ENCODE data around the gene ZNF205. TPM values are rescaled to one million over a fixed set of nuclear protein-coding genes. Genes with fewer than 3 reads are reported as not detected.

ZNF205 gene
- polyA plus RNA-seq, 1 donor = 12.8 TPM

DNA sequence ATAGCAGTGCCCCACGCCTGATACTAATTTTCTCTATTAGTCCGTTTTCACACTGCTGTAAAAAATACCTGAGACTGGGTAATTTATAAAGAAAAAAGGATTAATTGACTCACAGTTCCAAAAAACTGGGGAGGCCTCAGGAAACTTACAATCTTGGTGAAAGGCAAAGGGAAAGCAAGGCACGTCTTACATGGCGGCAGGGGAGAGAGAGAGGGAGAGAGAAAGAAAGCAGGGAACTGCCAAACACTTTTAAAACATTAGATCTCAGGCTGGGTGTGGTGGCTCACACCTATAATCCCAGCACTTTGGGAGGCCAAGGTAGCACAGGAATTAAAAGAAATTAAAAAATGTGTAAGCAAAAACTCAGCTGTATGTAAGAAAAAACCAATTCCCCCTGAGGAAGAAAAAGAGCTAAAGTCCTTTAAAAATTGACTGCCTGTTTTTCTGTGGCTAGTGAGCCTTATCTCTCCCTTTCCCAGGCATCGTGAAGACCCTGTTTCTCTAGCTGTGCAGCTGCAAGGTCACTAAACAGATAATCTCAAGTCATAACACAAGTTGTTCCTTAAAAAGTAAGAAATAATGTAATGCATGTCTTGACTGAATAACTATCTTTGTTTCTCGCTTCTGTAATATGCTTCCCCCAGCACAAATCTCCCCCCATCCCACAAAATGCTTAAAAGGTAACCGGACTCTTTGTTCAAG lies 27.3 kb upstream of the ZNF205 start:
- Histone ChIP-seq H3K36me3 (ENCODE audit: control insufficient read depth, insufficient read depth, low read length) (no peaks in the 10 kb centered on the region), H3K9me3 (ENCODE audit: control insufficient read depth, low read depth, low read length) (peaks cover 8% of the 10 kb centered on the region), H3K4me1 (ENCODE audit: control insufficient read depth, insufficient read depth, low read length) (peaks cover 42% of the 10 kb centered on the region), H3K27ac (ENCODE audit: low read length) (peak overlapping the region; percentile 90), H3K27me3 (ENCODE audit: control insufficient read depth, insufficient read depth, low read length) (no peaks in the 10 kb centered on the region), H3K4me3 (ENCODE audit: low read length) (no peak overlapping the region)
- WGBS (ENCODE audit: insufficient coverage, low lambda C conversion rate) = no CpG with 5 or more reads among the region's 7 CpGs
- DNase-seq = no peak

DNA sequence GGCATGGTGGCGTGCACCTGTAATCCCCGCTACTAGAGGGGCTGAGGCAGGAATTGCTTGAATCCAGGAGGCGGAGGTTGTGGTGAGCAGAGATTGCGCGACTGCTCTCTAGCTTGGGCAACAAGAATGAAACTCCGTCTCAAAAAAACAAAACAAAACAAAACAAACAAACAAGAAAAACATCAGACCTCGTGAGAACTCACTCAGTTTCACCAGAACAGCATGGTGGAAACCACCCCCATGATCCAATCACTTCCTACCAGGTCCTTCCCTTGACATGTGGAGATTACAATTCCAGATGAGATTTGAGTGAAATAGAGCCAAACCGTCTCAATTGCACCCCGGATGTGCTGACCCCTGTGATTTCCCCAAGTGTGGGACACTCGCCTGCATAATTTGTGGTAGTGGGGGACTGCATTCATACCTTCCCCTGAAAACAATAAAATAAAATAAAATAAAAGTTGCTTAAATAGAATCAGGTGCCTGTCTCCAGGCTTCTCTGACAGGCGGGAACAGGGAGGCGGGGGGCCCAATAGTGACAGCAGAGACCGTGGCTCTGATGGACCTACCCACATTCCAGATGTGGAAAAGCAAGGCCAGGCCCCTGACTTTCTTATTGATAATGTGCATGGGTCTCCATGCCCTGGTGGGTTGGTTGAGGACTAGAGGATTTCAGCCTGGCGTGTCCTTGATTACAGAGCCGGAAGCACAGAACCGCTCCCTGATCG lies 26.4 kb upstream of the ZNF205 start:
- Histone ChIP-seq H3K27me3 (ENCODE audit: control insufficient read depth, insufficient read depth, low read length) (no peaks in the 10 kb centered on the region), H3K9me3 (ENCODE audit: control insufficient read depth, low read depth, low read length) (peaks cover 11% of the 10 kb centered on the region), H3K4me1 (ENCODE audit: control insufficient read depth, insufficient read depth, low read length) (peaks cover 42% of the 10 kb centered on the region), H3K36me3 (ENCODE audit: control insufficient read depth, insufficient read depth, low read length) (no peaks in the 10 kb centered on the region), H3K4me3 (ENCODE audit: low read length) (no peak overlapping the region), H3K27ac (ENCODE audit: low read length) (peak overlapping the region; percentile 90)
- no peak for DNase-seq
- WGBS (ENCODE audit: insufficient coverage, low lambda C conversion rate) = 100% methylated on average over 3 of the region's 17 CpGs

DNA sequence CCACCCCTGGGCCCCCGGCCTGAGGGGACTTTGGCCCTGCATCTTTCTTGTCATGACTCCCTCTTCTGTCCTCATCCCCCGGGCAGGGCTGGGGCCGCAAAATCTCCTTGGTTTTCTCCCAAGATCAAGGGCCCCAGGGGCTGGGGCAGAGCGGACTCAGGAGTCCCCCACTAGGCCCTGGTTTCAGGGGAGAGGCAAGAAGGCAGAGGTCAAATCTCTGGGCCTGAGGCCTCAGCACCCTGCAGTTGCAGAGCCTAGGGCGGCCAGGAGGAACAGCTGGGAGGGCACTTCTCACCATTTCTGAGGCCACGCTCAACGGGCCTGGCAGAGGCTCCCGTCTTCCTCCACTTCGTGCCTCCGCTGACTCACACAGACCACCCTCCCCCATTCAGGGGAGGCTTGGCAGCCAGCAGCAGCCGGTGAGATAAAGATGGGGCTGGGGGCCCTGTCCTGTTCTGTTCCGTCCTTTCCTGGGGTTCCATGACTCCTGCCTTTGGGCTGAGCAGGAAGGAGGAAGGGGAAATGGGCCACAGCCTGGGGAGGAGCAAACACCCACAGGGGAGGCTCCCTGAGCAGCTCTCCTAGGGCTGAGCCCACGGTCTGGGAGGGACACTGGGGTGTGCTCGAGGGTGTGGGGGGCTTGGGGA lies 25.7 kb upstream of the ZNF205 start:
- Histone ChIP-seq H3K27me3 (ENCODE audit: control insufficient read depth, insufficient read depth, low read length) (no peaks in the 10 kb centered on the region), H3K4me3 (ENCODE audit: low read length) (peak overlapping the region; percentile 43), H3K9me3 (ENCODE audit: control insufficient read depth, low read depth, low read length) (peaks cover 11% of the 10 kb centered on the region), H3K27ac (ENCODE audit: low read length) (peak overlapping the region; percentile 90), H3K36me3 (ENCODE audit: control insufficient read depth, insufficient read depth, low read length) (no peaks in the 10 kb centered on the region), H3K4me1 (ENCODE audit: control insufficient read depth, insufficient read depth, low read length) (peaks cover 42% of the 10 kb centered on the region)
- peak; percentile 89 to 95 for DNase-seq
- WGBS (ENCODE audit: insufficient coverage, low lambda C conversion rate) = no CpG with 5 or more reads among the region's 14 CpGs

DNA sequence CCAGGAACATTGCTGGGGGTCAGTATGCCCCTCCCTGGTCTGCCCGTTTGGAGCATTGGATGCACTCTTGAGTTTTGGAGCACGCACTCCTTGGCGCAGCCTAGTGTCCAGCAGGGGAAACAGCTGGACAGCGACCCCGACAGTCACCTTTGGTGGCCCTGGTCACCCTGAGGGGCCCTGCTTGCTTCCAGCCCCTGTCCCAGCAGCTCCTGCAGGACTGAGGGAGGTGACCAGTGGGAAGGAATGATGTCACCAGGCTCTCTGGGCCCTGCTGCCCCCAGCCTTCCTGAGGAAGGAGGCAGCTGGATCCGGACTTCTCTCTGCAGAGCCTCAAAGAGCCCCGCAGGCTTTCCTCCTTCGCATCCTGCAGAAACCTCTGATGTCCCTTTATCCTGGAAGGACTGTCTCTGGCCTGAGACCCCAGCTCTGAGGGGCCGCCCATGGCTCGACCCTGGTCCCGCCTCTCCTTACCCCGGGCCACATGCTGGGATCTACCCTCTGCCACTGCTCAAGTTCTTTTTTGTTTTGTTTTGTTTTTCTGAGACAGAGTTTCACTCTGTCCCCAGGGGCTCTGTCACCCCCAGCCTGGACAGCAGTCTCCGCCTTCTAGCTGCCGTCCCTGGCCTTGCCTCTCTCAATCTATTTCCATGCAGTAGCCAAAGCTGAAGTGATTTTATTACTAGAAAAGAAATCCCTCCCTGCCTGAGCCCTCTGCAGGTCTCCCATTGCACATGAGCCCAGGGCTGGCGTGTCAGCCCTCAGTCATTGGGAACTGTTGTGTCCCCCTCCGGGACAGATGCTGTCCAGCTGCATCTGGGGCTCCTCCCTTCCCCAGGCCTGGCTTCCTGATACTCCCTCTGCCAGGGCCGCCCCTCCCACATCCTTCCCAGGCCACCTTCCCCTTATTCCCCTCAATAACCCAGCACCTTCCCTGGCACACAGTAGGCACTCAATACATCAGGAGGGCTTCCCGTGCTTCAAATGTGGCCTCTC lies 24.8 kb upstream of the ZNF205 start:
- H3K4me1 ChIP-seq (ENCODE audit: control insufficient read depth, insufficient read depth, low read length) = peaks cover 42% of the 10 kb centered on the region

DNA sequence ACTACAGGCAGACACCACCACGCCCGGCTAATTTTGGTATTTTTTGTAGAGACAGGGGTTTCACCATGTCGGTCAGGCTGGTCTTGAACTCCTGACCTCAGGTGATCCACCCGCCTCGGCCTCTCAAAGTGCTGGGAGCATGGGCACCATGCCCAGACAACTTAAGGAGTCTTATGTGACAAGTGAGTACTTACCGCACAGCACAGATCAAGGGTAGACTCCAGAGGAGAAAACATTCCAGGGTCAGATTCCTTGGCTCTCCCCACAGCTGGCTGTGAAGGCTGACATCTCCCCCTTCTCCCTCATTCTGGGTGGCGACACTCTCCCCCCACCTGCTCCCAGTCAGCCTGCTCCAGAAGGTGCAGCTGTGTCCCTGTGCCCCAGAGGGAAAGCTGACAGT lies 23.9 kb upstream of the ZNF205 start:
- no CpG with 5 or more reads among the region's 7 CpGs for WGBS (ENCODE audit: insufficient coverage, low lambda C conversion rate)
- no peaks in the 10 kb centered on the region for H3K36me3 ChIP-seq (ENCODE audit: control insufficient read depth, insufficient read depth, low read length)
- H3K27me3 ChIP-seq (ENCODE audit: control insufficient read depth, insufficient read depth, low read length) = no peaks in the 10 kb centered on the region
- H3K9me3 ChIP-seq (ENCODE audit: control insufficient read depth, low read depth, low read length) = peaks cover 10% of the 10 kb centered on the region
- H3K4me3 ChIP-seq (ENCODE audit: low read length) = no peak overlapping the region
- H3K4me1 ChIP-seq (ENCODE audit: control insufficient read depth, insufficient read depth, low read length) = peaks cover 42% of the 10 kb centered on the region
- no peak for DNase-seq
- no peak overlapping the region for H3K27ac ChIP-seq (ENCODE audit: low read length)

More for the DNA sequence above, 24.8 kb upstream of the ZNF205 start:
- Histone ChIP-seq H3K27me3 (ENCODE audit: control insufficient read depth, insufficient read depth, low read length) (no peaks in the 10 kb centered on the region), H3K4me3 (ENCODE audit: low read length) (peak overlapping the region; percentile 43), H3K9me3 (ENCODE audit: control insufficient read depth, low read depth, low read length) (peaks cover 11% of the 10 kb centered on the region), H3K36me3 (ENCODE audit: control insufficient read depth, insufficient read depth, low read length) (no peaks in the 10 kb centered on the region), H3K27ac (ENCODE audit: low read length) (peak overlapping the region; percentile 90)
- WGBS (ENCODE audit: insufficient coverage, low lambda C conversion rate) = no CpG with 5 or more reads among the region's 18 CpGs
- DNase-seq = peak; percentile 44 to 68

DNA sequence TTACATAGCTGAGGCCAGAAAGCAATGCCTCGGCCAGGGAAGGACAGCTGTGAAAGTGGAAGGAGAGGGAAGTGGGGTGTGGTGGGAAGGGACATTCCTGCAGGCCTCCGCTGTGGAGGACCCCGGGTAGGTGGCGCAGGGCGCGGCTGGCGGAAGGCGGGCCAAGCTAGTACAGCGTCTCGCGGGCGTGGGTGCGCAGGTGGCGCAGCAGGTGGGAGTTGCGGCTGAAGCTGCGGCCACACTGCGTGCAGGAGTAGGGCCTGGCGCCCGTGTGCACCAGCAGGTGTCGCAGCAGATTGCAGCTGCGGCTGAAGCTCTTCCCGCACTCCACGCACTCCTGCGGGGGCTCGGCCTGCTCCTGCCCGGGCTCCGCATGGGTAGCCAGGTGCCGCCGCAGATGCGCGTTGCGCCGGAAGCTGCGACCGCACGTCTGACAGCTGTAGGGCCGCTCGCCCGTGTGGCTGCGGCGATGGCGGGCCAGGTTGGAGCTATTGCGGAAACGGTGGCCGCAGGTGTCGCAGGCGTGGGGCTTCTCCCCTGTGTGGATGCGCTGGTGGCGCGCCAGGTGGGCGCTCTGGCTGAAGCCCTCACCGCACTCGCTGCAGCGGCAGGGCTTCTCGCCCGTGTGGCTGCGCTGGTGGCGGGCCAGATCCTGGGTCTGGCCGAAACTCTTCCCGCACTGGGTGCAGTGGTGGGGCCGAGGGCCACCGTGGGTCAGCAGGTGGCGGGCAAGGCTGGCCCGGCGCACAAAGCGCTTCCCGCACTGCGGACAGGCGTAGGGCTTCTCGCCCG lies 23.3 kb upstream of the ZNF205 start:
- DNase-seq = no peak
- Histone ChIP-seq H3K27me3 (ENCODE audit: control insufficient read depth, insufficient read depth, low read length) (no peaks in the 10 kb centered on the region), H3K4me3 (ENCODE audit: low read length) (no peak overlapping the region), H3K27ac (ENCODE audit: low read length) (no peak overlapping the region), H3K4me1 (ENCODE audit: control insufficient read depth, insufficient read depth, low read length) (peaks cover 37% of the 10 kb centered on the region), H3K36me3 (ENCODE audit: control insufficient read depth, insufficient read depth, low read length) (no peaks in the 10 kb centered on the region), H3K9me3 (ENCODE audit: control insufficient read depth, low read depth, low read length) (peaks cover 9% of the 10 kb centered on the region)
- no CpG with 5 or more reads among the region's 71 CpGs for WGBS (ENCODE audit: insufficient coverage, low lambda C conversion rate)

DNA sequence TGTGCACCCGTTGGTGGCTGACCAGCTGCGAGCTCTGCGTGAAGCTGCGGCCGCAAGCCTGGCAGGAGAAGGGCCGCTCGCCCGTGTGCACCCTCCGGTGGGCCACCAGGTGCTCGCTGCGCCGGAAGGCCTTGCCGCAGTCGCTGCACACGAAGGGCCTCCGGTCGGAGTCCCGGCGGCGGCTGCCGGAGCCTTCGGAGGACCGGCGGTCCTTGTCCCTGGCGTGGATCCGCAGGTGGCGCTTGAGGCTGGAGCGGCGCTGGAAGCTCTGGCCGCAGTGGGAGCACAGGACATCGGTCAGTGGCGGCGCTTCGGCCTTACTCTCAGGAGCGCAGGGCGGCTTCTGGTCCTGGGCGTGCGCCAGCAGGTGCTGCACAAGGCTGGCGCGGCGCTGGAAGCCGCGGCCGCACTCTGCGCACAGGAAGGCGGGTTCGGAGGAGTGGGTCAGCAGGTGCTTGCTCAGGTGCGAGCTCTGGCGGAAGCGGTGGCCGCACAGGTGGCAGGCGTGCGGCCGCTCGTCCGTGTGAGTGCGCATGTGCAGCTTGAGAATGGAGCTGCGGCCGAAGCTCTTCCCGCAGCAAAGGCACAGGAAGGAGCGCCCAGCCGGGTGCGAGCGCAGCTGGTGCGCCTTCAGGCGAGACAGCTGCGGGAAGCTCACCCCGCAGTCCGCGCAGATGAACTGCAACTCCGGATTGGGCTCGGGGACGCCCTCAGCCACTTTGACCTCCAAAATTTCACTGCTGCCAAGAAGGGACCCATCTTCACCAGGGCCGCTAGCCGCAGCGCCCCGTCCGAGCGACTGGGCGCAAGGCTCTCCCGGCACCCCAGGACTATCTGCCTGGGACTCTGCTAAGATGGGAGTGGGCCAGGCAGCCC lies 22.4 kb upstream of the ZNF205 start:
- no peak overlapping the region for H3K4me3 ChIP-seq (ENCODE audit: low read length)
- no peak for DNase-seq
- peaks cover 9% of the 10 kb centered on the region for H3K9me3 ChIP-seq (ENCODE audit: control insufficient read depth, low read depth, low read length)
- WGBS (ENCODE audit: insufficient coverage, low lambda C conversion rate) = no CpG with 5 or more reads among the region's 81 CpGs
- no peaks in the 10 kb centered on the region for H3K27me3 ChIP-seq (ENCODE audit: control insufficient read depth, insufficient read depth, low read length)
- H3K36me3 ChIP-seq (ENCODE audit: control insufficient read depth, insufficient read depth, low read length) = no peaks in the 10 kb centered on the region
- H3K4me1 ChIP-seq (ENCODE audit: control insufficient read depth, insufficient read depth, low read length) = peaks cover 32% of the 10 kb centered on the region
- H3K27ac ChIP-seq (ENCODE audit: low read length) = no peak overlapping the region

DNA sequence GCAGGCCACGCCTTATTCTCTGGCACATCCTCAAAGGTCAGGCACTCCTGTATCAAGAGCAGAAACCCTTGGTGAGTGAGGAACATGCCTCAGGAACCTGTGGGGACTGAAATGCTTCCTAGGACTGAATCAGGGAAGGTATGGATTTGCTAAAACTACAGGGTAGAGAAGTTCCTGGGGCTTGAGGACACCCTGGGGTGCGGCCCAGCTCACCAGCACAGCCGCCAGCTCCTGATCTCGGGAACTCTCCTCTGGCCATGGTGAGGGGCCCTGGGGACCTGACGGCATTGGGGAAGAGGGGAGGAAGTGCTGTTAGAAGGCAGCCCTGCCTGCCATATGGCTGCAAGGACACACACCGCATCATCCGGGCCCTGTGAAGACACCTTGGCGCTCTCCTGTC lies 20.8 kb upstream of the ZNF205 start:
- DNase-seq = no peak
- Histone ChIP-seq H3K27me3 (ENCODE audit: control insufficient read depth, insufficient read depth, low read length) (peaks cover 8% of the 10 kb centered on the region), H3K36me3 (ENCODE audit: control insufficient read depth, insufficient read depth, low read length) (no peaks in the 10 kb centered on the region), H3K9me3 (ENCODE audit: control insufficient read depth, low read depth, low read length) (peaks cover 9% of the 10 kb centered on the region), H3K27ac (ENCODE audit: low read length) (no peak overlapping the region), H3K4me3 (ENCODE audit: low read length) (no peak overlapping the region), H3K4me1 (ENCODE audit: control insufficient read depth, insufficient read depth, low read length) (peaks cover 17% of the 10 kb centered on the region)
- WGBS (ENCODE audit: insufficient coverage, low lambda C conversion rate) = no CpG with 5 or more reads among the region's 8 CpGs

DNA sequence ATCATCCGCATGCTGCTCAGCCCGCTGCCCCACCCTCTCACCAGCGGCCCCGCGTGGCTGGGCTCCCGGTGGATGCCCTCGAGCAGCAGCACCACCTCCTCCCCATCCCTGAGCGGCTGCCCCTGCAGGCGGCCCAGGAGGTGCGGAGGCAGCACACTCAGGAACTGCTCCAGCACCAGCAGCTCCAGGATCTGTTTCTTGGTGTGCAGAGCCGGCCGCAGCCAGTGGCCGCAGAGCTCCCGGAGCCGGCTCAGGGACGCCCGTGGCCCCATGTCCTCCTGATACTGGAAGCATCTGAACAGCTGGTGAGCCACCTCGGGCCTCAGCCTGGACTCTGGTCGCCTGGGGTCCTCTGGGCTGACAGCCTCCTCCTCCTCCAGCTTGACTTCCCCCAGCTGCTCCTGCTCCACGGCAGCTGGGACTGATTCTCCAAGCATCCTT lies 19.9 kb upstream of the ZNF205 start:
- peaks cover 9% of the 10 kb centered on the region for H3K9me3 ChIP-seq (ENCODE audit: control insufficient read depth, low read depth, low read length)
- DNase-seq = no peak
- peaks cover 7% of the 10 kb centered on the region for H3K4me1 ChIP-seq (ENCODE audit: control insufficient read depth, insufficient read depth, low read length)
- no CpG with 5 or more reads among the region's 20 CpGs for WGBS (ENCODE audit: insufficient coverage, low lambda C conversion rate)
- no peak overlapping the region for H3K27ac ChIP-seq (ENCODE audit: low read length)
- no peaks in the 10 kb centered on the region for H3K36me3 ChIP-seq (ENCODE audit: control insufficient read depth, insufficient read depth, low read length)
- H3K27me3 ChIP-seq (ENCODE audit: control insufficient read depth, insufficient read depth, low read length) = peaks cover 16% of the 10 kb centered on the region
- no peak overlapping the region for H3K4me3 ChIP-seq (ENCODE audit: low read length)
